GM12878 (cell line): ENCODE measurements around the gene UBE2I. TPM values are rescaled to one million over a fixed set of nuclear protein-coding genes. Genes with fewer than 3 reads are reported as not detected.

Experiments
- ATAC-seq: fragments of 200-7000 bp; cut with Tn5 transposase; 3 replicates; pipeline ENCODE4 v1.9.1; 2020; ENCODE audit warnings: mild to moderate bottlenecking, moderate library complexity
- BruUV-seq: library from RNA; stranded (reverse); fragments of 400-500 nt; replicated peaks from 2 replicates; lab custom pipeline; 2021; lab: Mats Ljungman, UMichigan
- CTCF ChIA-PET: fragments of 300-600 bp; sonication (Branson Sonifier 250); formaldehyde crosslinking; extraction: SDS; loops from one replicate; lab custom pipeline; 2021; ENCODE audit warnings: inconsistent platforms; lab: Yijun Ruan, JAX
- POLR2A ChIA-PET: fragments of 350-600 bp; formaldehyde crosslinking; extraction: SDS; loops from one replicate; lab custom pipeline; 2021; ENCODE audit warnings: inconsistent platforms; lab: Charles Lee
- RAD21 ChIA-PET: fragments of 300-600 bp; sonication (Branson Sonifier 250); formaldehyde crosslinking; loops from one replicate; lab custom pipeline; 2023; ENCODE audit warnings: antibody characterized with exemption; ENCODE audit not compliant: unreplicated experiment; lab: Charles Lee
- SMC1A ChIA-PET: fragments of 300-600 bp; sonication (Branson Sonifier 250); formaldehyde crosslinking; loops from one replicate; lab custom pipeline; 2023; ENCODE audit not compliant: unreplicated experiment, uncharacterized antibody; lab: Charles Lee
- DNase-seq: peaks from one replicate; pipeline ENCODE4 v3.0.0-alpha.2; 2011; ENCODE audit warnings: low read depth, low spot score
- FAIRE-seq: peaks from 3 replicates; lab custom pipeline; 2011; peaks lifted over from hg19 to GRCh38; lab: Jason Lieb, UNC
- H2AFZ ChIP-seq: 2 replicates; pipeline ENCODE4 v1.6.0; 2011; ENCODE audit warnings: low read depth, low read length, control low read depth; ENCODE audit not compliant: control insufficient read depth
- H3K27ac ChIP-seq: 2 replicates; pipeline ENCODE4 v1.5.1; 2011; ENCODE audit warnings: control low read depth; ENCODE audit not compliant: control insufficient read depth, insufficient read depth
- H3K27me3 ChIP-seq, 2 experiments: replicated peaks in 1 of 2; 2 replicates each; pipeline versions ENCODE4 v1.6.0 to v1.6.1; 2011; ENCODE audit warnings: low read length in 1 of 2; ENCODE audit not compliant: control insufficient read depth in 2 of 2, insufficient read depth in 2 of 2
- H3K36me3 ChIP-seq, 2 experiments: 2 replicates each; pipeline ENCODE4 v1.5.1; 2011; ENCODE audit warnings: low read length in 1 of 2; ENCODE audit not compliant: control insufficient read depth in 2 of 2, insufficient read depth in 2 of 2
- H3K4me1 ChIP-seq: 2 replicates; pipeline ENCODE4 v1.6.1; 2011; ENCODE audit warnings: mild to moderate bottlenecking, low read length, moderate library complexity, mixed read lengths; ENCODE audit not compliant: control insufficient read depth, insufficient read depth
- H3K4me2 ChIP-seq: 2 replicates; pipeline ENCODE4 v1.6.0; 2011; ENCODE audit warnings: control low read depth; ENCODE audit not compliant: control insufficient read depth, insufficient read depth
- H3K4me3 ChIP-seq: fragments of 200-600 bp; sonication (generic); 2 replicates; pipeline ENCODE4 v1.5.1; 2016
- H3K79me2 ChIP-seq: 2 replicates; pipeline ENCODE4 v1.6.0; 2011; ENCODE audit warnings: low read length; ENCODE audit not compliant: control insufficient read depth, insufficient read depth
- H3K9ac ChIP-seq: 2 replicates; pipeline ENCODE4 v1.8.0; 2011; ENCODE audit warnings: low read length, control low read depth, mixed read lengths; ENCODE audit not compliant: control insufficient read depth, insufficient read depth
- H3K9me3 ChIP-seq: replicated peaks from 3 replicates; pipeline ENCODE4 v1.5.1; 2011; ENCODE audit warnings: mild to moderate bottlenecking, low read length; ENCODE audit not compliant: control insufficient read depth, insufficient read depth
- H4K20me1 ChIP-seq: 2 replicates; pipeline ENCODE4 v1.6.0; 2011; ENCODE audit not compliant: control insufficient read depth, insufficient read depth
- ASH2L ChIP-seq: fragments of 300-600, 200-600 bp; sonication (generic); IDR thresholded peaks from 2 replicates; pipeline ENCODE4 v1.6.1; 2017; ENCODE audit warnings: low read depth, mild to moderate bottlenecking, borderline replicate concordance
- BMI1 ChIP-seq: fragments of 450-650 bp; IDR thresholded peaks from 2 replicates; pipeline ENCODE4 v1.6.1; 2016; ENCODE audit warnings: mild to moderate bottlenecking, moderate library complexity, borderline replicate concordance
- CTCF ChIP-seq, 3 experiments: IDR thresholded peaks in 2 of 3; conservative IDR thresholded peaks in 1 of 3; 2 replicates each; pipeline ENCODE4 v1.5.1; 2011; ENCODE audit warnings: low read depth in 3 of 3, low read length in 3 of 3, mild to moderate bottlenecking in 3 of 3, control low read depth in 2 of 3, moderate library complexity in 2 of 3, inconsistent platforms in 1 of 3, mixed read lengths in 1 of 3; ENCODE audit not compliant: control insufficient read depth in 2 of 3, insufficient read depth in 1 of 3; ENCODE audit errors: extremely low read depth in 1 of 3
- LARP7 ChIP-seq: fragments of 450-650 bp; IDR thresholded peaks from 2 replicates; pipeline ENCODE4 v1.6.1; 2017; ENCODE audit warnings: mild to moderate bottlenecking
- PRDM15 ChIP-seq: fragments of 450-650 bp; formaldehyde crosslinking; IDR thresholded peaks from 2 replicates; pipeline ENCODE4 v1.4.0; 2020; ENCODE audit warnings: mild to moderate bottlenecking, moderate library complexity
- WGBS: methylation state at CpG from one replicate; pipeline ENCODE4 v1.1.6; 2016; ENCODE audit warnings: low lambda C conversion rate; ENCODE audit not compliant: insufficient replicate concordance, insufficient coverage; ENCODE audit errors: missing lambda C conversion rate; 5-methylcytosine and 5-hydroxymethylcytosine counted together
- in situ Hi-C: fragments of 300-500 bp; cut with MboI; formaldehyde crosslinking; loops from 9 replicates; pipeline ENCODE4 v1.14.3; 2018; ENCODE audit warnings: mixed read lengths
- intact Hi-C: fragments of 100-400 bp; cut with micrococcal nuclease; formaldehyde crosslinking; loops from one replicate; pipeline ENCODE4 v1.14.2; 2022; ENCODE audit not compliant: unreplicated experiment
- polyA plus RNA-seq, 11 experiments: library from polyadenylated mRNA; depleted of rRNA in 4 of 11; unstranded in 6 of 11; stranded (reverse) in 5 of 11; fragments of >200 nt; fragmentation: Nextera tagmentation in 4 of 11; fragmentation: Illumina TruSeq in 1 of 11; extraction: Ambion mirVana in 4 of 11; extraction: Trizol in 1 of 11; gene quantifications; 1 replicate in 1 of 11; 2 replicates in 10 of 11; pipeline versions ENCODE4 v1.2.1 to v1.2.3, GENCODE V29; 2011 to 2016; ENCODE audit warnings: inconsistent platforms in 2 of 11, missing spikeins in 2 of 11, low read depth in 1 of 11
- total RNA-seq, 4 experiments: library from RNA; depleted of rRNA in 3 of 4; stranded (reverse); fragments of >200 nt in 3 of 4; fragmentation: Illumina TruSeq in 1 of 4; extraction: Trizol in 1 of 4; gene quantifications; 2 replicates each; pipeline versions ENCODE4 v1.2.1 to v1.2.3, GENCODE V29; 2013 to 2021

Gene UBE2I
- total and polyA plus RNA-seq, 10 of the 15 experiments (the other 5 are each of a cell fraction or from before 2014, with no cell fraction given) = 47.5 to 243 (median 194) TPM

GRCh38 chr16:1337486-1337885 lies 28.1 kb downstream of the UBE2I start:
- FAIRE-seq = no peak
- Histone ChIP-seq H3K4me3 (no peak overlapping the region), H3K27ac (no peak overlapping the region), H4K20me1 (no peaks in the 10 kb centered on the region), H3K79me2 (no peaks in the 10 kb centered on the region), H3K36me3 (no peaks in the 10 kb centered on the region), H3K9ac (no peak overlapping the region), H3K27me3 (peaks cover 5 to 8% of the 10 kb centered on the region in 2 experiments; a peak in 3 of 4 replicates), H3K4me2 (no peak overlapping the region), H3K4me1 (peaks cover 5% of the 10 kb centered on the region), H2AFZ (no peak overlapping the region), H3K9me3 (no peaks in the 10 kb centered on the region)
- BruUV-seq = no TSS peak
- SMC1A ChIA-PET = no interaction called here
- CTCF ChIA-PET = interaction anchor here (2.0 kb wide), 1 partner anchor 27 kb away, joined by 6 read pairs; no protein-coding TSS in a partner anchor
- RAD21 ChIA-PET = no interaction called here
- POLR2A ChIA-PET = no interaction called here
- no peak for ATAC-seq
- DNase-seq = no peak
- in situ Hi-C loops (no loop called here), intact Hi-C loops (no loop called here)
- peak; percentile 27; the same call in 1 of the 2 replicates for TF ChIP-seq BMI1
- TF ChIP-seq LARP7 = no peak
- no peak for TF ChIP-seq ASH2L
- WGBS = 74% methylated on average over 9 of the region's 9 CpGs

- CTCF ChIA-PET = interaction anchor here (2.0 kb wide), 1 partner anchor 27 kb away, joined by 6 read pairs; no protein-coding TSS in a partner anchor
- DNase-seq (no peak), ATAC-seq (no peak), FAIRE-seq (no peak)
- intact Hi-C loops (no loop called here), in situ Hi-C loops (no loop called here)
- no peaks in the 10 kb centered on the region for H3K79me2 ChIP-seq
- no peak overlapping the region for H3K4me3 ChIP-seq
- BruUV-seq = no TSS peak
- no peak overlapping the region for H3K27ac ChIP-seq
- H3K27me3 ChIP-seq = peaks cover 5 to 8% of the 10 kb centered on the region in 2 experiments; a peak in 3 of 4 replicates
- no peak overlapping the region for H2AFZ ChIP-seq
- no peaks in the 10 kb centered on the region for H3K36me3 ChIP-seq
- peaks cover 9% of the 10 kb centered on the region for H3K4me1 ChIP-seq
- RAD21 ChIA-PET = no interaction called here
- no peaks in the 10 kb centered on the region for H4K20me1 ChIP-seq
- no peak overlapping the region for H3K4me2 ChIP-seq
- POLR2A ChIA-PET = no interaction called here
- 13% methylated on average over 17 of the region's 30 CpGs for WGBS
- no peak overlapping the region for H3K9ac ChIP-seq
- TF ChIP-seq CTCF (IDR thresholded peaks at IDR 0.05 in 2 of 3, conservative IDR thresholded peaks at IDR 0.05 in 1 of 3; ENCODE audit: control insufficient read depth in 2 of 3, extremely low read depth in 1 of 3, insufficient read depth in 1 of 3, low read depth in 3 of 3, low read length in 3 of 3) (peak; percentile 23 to 67 (median 50); a peak in 4 of 6 replicates), PRDM15 (CRISPR knock-in tag) (no peak)
- no peaks in the 10 kb centered on the region for H3K9me3 ChIP-seq
- SMC1A ChIA-PET = no interaction called here
Observed at GRCh38 chr16:1338119-1338730, 28.8 kb downstream of the UBE2I start.
